Measurements from ENCODE around the gene CUL2. TPM values are rescaled to one million over a fixed set of nuclear protein-coding genes. Genes with fewer than 3 reads are reported as not detected.

CUL2 gene
- total RNA-seq, 4 donors from 2014 or later, result 6.4 to 43.3 (median 25.3) TPM

- Histone ChIP-seq H3K9me3 (peaks cover 0 to 10% of the 10 kb centered on the region in 2 donors), H3K27me3 (no peaks in the 10 kb centered on the region), H3K4me3 (no peak overlapping the region), H3K4me1 (no peaks in the 10 kb centered on the region), H3K27ac (no peak overlapping the region), H3K36me3 (no peaks in the 10 kb centered on the region)
- TF ChIP-seq POLR2A (IDR thresholded peaks at IDR 0.05), result no peak
- TF ChIP-seq, protein P1, sequence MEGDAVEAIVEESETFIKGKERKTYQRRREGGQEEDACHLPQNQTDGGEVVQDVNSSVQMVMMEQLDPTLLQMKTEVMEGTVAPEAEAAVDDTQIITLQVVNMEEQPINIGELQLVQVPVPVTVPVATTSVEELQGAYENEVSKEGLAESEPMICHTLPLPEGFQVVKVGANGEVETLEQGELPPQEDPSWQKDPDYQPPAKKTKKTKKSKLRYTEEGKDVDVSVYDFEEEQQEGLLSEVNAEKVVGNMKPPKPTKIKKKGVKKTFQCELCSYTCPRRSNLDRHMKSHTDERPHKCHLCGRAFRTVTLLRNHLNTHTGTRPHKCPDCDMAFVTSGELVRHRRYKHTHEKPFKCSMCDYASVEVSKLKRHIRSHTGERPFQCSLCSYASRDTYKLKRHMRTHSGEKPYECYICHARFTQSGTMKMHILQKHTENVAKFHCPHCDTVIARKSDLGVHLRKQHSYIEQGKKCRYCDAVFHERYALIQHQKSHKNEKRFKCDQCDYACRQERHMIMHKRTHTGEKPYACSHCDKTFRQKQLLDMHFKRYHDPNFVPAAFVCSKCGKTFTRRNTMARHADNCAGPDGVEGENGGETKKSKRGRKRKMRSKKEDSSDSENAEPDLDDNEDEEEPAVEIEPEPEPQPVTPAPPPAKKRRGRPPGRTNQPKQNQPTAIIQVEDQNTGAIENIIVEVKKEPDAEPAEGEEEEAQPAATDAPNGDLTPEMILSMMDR (IDR thresholded peaks at IDR 0.05), result no peak
- no peak for DNase-seq
- intact Hi-C loops (cut with DNase I; ENCODE audit: low total_unique reads), result no loop called here
These were observed 101.6 kb downstream of the CUL2 start for GRCh38 chr10:34988397-34989067.

- Histone ChIP-seq H3K27ac (no peak overlapping the region), H3K27me3 (no peaks in the 10 kb centered on the region), H3K4me3 (no peak overlapping the region), H3K36me3 (no peaks in the 10 kb centered on the region), H3K4me1 (no peaks in the 10 kb centered on the region), H3K9me3 (peaks cover 0 to 10% of the 10 kb centered on the region in 2 donors)
- intact Hi-C loops (cut with DNase I; ENCODE audit: low total_unique reads), result no loop called here
- no peak for TF ChIP-seq POLR2A (IDR thresholded peaks at IDR 0.05)
- TF ChIP-seq, protein P1 (IDR thresholded peaks at IDR 0.05), result no peak
- DNase-seq, result no peak
These were observed 104.3 kb downstream of the CUL2 start for GRCh38 chr10:34985823-34986222.

GRCh38 chr10:34985146-34985545, 105.0 kb downstream of the CUL2 start:
- Histone ChIP-seq H3K27ac (no peak overlapping the region), H3K9me3 (peaks cover 0 to 10% of the 10 kb centered on the region in 2 donors), H3K4me1 (no peaks in the 10 kb centered on the region), H3K36me3 (no peaks in the 10 kb centered on the region), H3K4me3 (no peak overlapping the region), H3K27me3 (no peaks in the 10 kb centered on the region)
- intact Hi-C loops (cut with DNase I; ENCODE audit: low total_unique reads), result no loop called here
- DNase-seq, result no peak
- TF ChIP-seq, protein P1 (IDR thresholded peaks at IDR 0.05), result no peak
- no peak for TF ChIP-seq POLR2A (IDR thresholded peaks at IDR 0.05)

- intact Hi-C loops (cut with DNase I; ENCODE audit: low total_unique reads), result no loop called here
- Histone ChIP-seq H3K4me1 (no peaks in the 10 kb centered on the region), H3K36me3 (no peaks in the 10 kb centered on the region), H3K27me3 (no peaks in the 10 kb centered on the region), H3K9me3 (peaks cover 0 to 10% of the 10 kb centered on the region in 2 donors), H3K27ac (no peak overlapping the region), H3K4me3 (no peak overlapping the region)
- TF ChIP-seq, protein P1 (IDR thresholded peaks at IDR 0.05), result no peak
- no peak for TF ChIP-seq POLR2A (IDR thresholded peaks at IDR 0.05)
- no peak for DNase-seq
These were observed 108.3 kb downstream of the CUL2 start for GRCh38 chr10:34981844-34982243.

GRCh38 chr10:34979938-34980337, 110.2 kb downstream of the CUL2 start:
- intact Hi-C loops (cut with DNase I; ENCODE audit: low total_unique reads), result no loop called here
- TF ChIP-seq, protein P1 (IDR thresholded peaks at IDR 0.05), result no peak
- no peak for TF ChIP-seq POLR2A (IDR thresholded peaks at IDR 0.05)
- no peaks in the 10 kb centered on the region for H3K4me1 ChIP-seq
- no peaks in the 10 kb centered on the region for H3K27me3 ChIP-seq
- H3K36me3 ChIP-seq, result no peaks in the 10 kb centered on the region
- no peaks in the 10 kb centered on the region for H3K9me3 ChIP-seq
- H3K4me3 ChIP-seq, result no peak overlapping the region
- no peak overlapping the region for H3K27ac ChIP-seq
- no peak for DNase-seq
